Endometrial microvascular endothelial cells (primary cell): ENCODE measurements around the gene PSMB8. TPM values are rescaled to one million over a fixed set of nuclear protein-coding genes. Genes with fewer than 3 reads are reported as not detected.
"Not testable (repeated sequence)": the region's sequence is repeated elsewhere in the genome, so short reads cannot be mapped to it uniquely, and the experiment has no call there.

Experiments
- in situ Hi-C: cut with HindIII; loops from 2 replicates; pipeline ENCODE4 v1.10.0; 2017; ENCODE audit warnings: low sequenced_read_pairs, low pct_unique_long_range_greater_than_20kb; ENCODE audit errors: inconsistent ontology term
- total RNA-seq: library from RNA; depleted of rRNA; stranded (reverse); fragments of >200 nt; gene quantifications from one replicate; pipeline ENCODE4 v1.2.3, GENCODE V29; 2015; ENCODE audit errors: inconsistent ontology term

The PSMB8 gene
- total RNA-seq, 1 donor from 2014 or later: 106 TPM

DNA sequence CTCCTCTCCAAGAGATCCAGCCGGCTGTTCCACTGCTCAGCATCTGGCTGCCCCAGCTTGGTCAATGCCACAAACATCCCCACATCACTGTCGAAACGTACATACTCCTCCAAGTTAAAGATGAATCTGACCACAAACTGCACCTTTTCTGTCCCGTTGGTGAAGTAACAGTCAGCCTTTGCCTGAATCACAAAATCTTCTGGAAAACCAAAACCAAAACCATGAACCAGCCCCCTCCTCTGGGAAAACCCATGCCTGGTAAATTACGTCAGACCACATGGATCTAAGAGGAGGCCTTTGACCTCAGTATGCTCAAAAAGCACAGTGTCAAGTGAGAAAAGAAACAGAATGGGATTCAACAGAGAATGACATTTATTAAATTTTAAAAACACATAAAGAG is 28.7 kb downstream of the PSMB8 start:
- in situ Hi-C loops: no loop called here

DNA sequence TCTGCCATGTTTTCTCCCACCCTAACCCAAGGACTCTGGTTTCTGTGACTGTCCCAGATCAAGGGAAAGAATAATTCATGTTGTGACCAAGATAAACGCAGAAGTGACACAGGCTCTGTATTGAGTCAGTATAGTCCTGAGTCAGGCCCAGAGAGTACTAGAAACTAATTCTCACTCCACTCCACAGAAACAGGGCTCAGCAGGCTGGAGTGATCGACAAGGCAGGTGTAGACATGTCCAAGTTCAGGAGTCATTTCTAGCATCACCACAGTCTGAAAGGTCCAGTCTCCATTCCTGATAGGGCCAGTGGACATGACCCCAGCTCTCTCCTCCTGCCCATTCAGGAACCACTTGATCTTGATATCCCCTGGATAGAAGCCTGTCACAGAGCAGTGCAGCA is 29.7 kb downstream of the PSMB8 start:
- in situ Hi-C loops: no loop called here

DNA sequence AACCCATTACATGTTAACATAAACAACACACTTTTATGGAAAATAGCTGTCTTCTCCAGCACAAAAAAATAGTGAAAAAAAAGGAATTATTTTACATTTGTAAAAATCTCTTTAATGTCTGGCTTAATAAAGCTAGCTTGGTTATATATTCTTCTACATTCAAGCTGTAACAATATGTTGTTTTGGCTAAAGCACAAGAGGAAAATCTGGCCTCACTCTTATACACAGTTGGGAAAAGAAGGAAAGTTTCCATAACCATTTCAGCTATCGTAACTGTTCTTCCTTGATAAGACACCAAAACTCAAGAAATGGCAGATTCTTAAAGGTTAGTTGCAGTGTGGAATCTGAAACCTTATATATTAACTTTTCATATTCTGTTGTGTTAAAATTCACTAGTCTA is 34.7 kb downstream of the PSMB8 start:
- in situ Hi-C loops: no loop called here

DNA sequence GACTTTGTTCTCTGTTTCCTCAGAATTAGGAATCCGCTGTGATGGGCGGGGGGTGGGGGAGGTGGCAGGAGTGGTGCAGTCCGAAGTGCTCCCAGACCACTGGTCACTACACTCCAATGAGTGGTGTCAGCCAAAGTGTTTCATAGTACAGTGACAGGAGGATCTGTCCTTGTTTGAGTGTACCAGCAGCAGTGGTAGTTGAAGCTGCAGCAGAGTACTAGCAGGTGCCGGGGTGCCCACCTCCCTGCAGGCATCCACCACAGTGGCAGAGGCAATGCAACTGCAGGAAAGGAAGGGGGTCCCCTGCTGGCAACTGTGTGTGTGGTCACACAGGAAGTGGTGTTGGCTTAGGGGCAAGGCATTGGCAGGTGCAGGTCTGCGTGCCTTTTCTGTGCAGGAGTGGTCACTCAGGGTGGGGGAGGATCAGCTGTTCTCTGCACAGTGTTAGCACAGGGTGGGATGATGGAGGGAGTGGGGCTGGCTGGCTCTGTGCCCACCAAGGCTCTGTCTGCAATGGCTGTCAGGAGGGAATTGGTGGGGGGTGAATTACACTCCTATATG is 36.7 kb downstream of the PSMB8 start:
- in situ Hi-C loops: no loop called here

DNA sequence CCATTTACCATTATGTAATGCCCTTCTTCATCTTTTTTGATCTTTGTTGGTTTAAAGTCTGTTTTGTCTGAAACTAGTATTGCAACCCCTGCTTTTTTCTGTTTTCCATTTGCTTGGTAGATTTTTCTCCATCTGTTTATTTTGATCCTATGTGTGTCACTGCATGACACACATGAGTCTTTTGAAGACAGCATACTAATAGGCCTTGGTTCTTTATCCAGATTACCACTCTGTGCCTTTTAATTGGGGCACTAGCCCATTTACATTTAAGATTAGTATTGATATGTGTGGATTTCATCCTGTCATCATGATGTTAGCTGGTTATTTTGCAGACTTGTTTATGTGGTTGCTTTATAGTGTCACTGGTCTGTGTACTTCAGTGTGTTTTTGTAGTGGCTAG is 38.4 kb downstream of the PSMB8 start:
- in situ Hi-C loops: not testable (repeated sequence)

DNA sequence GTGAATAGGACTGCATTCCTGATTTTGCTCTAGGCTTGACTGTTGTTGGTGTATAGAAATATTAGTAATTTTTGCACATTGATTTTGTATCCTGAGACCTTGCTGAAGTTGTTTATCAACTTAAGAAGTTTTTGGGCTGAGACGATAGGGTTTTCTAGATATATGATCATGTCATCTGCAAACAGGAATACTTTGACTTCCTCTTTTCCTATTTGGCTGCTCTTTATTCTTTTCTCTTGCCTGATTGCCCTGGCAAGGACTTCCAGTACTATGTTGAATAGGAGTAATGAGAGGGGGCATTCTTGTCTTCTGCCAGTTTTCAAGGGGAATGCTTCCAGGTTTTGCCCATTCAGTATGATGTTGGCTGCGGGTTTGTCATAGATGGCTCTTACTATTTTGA is 40.4 kb downstream of the PSMB8 start:
- in situ Hi-C loops: no loop called here

DNA sequence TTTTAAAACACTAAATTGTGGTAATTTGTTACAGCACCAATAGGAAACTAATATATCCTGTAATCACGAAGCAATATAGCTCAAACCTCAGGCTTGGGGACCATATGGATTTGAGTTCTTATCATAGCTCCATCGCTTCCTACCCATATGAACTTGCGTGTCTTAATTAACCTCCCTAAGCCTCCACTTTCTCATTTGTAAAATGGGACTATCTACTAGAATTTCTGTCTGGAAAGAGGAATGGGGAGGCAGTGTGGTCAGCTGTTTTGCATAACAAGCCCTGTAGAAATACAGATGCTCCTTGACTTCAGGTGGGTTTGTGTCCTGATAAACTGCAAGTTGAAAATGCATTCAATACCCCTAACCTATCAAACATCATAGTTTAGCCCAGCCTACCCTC is 44.1 kb downstream of the PSMB8 start:
- in situ Hi-C loops: no loop called here

DNA sequence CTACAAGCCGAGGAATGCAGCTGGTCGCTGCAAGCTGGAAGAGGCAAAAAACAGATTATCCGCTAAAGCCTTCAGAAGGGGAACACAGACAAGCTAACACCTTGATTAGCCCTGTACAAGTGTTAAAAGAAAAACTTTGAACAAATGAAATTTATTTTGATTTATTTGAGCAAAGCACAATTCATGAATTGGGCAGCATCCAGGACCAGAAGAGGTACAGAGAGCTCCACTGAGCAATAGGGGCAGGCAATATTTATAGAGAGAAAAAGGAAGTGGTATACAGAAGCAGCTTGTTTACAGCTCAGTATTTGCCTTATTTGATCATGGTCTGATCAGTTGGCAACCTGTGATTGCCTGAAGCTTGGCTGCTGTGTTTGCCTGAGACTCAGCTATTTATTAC is 44.7 kb downstream of the PSMB8 start:
- in situ Hi-C loops: no loop called here

DNA sequence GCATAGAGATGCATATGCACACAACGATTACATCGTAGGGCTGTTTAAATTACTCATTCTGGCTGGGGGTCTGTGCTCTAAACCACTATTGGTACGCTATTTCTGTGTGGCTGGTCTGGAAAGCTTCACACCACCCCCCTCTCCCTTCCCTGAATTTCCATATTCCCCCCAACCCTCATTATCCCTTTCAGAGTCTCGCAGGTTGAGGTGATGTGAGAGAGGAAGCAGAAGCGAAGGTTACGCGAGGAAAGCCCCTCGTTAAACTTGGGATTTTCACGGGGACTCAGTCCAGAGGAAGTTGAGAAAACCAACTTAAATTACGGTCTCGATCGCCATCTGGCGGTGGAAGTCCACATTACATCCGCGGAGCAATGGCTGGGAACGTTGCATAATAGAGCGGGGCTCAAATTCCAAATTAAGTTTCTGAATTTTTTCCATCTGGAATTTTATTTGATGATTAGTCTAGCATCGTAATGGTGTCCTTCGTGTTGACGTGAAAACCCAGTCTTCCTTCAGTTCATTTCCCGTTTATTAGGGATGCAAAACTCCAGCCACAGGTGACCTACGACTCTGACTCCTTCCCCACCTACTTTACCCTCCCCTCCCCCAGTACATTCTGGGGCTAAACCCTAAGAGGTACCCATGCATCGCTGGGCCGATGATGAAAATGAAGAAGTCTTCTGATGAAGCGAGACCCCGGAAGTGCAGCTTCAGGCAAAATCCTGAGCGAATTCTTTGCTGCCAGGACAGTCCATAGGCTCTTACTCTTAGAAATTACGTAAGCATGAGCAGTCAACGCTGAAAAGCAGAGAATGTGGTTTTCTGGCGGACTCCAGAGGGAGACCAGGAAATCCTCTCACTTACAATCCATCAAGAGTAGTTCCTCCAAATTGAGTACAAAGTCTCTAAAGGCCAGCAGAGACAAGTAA is 46.7 kb downstream of the PSMB8 start:
- in situ Hi-C loops: no loop called here

DNA sequence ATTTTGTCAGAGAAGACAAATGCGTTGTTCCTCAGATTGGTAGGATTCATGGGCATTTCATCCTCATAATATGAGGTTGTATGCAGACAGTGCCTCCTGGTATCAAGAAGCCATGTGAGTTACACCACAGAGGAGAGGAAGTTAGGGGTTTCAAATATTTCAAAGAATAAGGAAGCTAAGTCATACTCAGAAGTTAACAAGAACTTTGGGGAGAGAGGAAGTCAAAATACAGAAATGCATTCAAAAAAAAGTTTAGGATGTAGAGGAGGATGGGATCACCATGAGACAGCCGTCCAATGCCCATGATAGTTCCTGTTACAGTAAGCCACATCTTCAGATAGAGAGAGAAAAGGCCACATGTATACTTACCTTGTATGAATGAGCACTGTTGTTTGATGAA is 49.3 kb downstream of the PSMB8 start:
- in situ Hi-C loops: no loop called here

DNA sequence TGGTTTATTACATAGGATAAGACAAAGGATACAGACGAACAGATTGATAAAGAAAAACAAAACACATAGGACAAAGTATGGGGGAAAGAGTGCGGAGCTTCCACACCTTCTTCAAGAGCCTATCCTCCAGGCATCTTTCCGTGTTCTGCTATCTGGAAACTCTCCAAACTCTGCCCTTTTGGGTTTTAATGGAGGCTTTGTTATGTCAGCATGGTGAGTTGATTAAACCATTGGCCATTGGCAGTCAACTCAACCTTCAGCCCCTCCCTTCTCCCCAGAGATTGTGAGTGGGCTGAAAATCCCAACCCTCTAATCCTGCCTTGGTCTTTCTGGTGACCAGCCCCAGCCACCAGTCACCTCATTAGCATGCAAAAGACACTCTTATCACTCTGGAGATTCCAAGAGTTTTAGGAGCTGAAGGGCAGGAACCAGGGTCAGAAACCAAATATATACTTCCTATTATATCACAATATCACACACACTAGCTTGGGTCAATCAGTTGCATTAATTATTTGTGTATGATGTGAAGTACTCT is 50.9 kb downstream of the PSMB8 start:
- in situ Hi-C loops: no loop called here

Other genes with a start within 250 kb of the PSMB8 start
- gene HLA-DQA1, start 206.6 kb downstream of the PSMB8 start, total RNA-seq: not detected
- gene HLA-DQB1, start 177.4 kb downstream of the PSMB8 start, total RNA-seq: not detected
- not detected for gene HLA-DQA2, start 102.7 kb downstream of the PSMB8 start, total RNA-seq
- gene HLA-DQB2, start 80.5 kb downstream of the PSMB8 start, total RNA-seq: not detected
- 1.0 TPM for gene HLA-DOB, start 27.0 kb downstream of the PSMB8 start, total RNA-seq
- 27.4 TPM for gene TAP2, start 5.3 kb downstream of the PSMB8 start, total RNA-seq
- 106 TPM for gene TAP1, start 9.7 kb upstream of the PSMB8 start, total RNA-seq
- gene PSMB9, start 10.1 kb upstream of the PSMB8 start, total RNA-seq: 97.9 TPM
- 3.3 TPM for gene HLA-DMB, start 97.0 kb upstream of the PSMB8 start, total RNA-seq
- gene HLA-DMA, start 109.0 kb upstream of the PSMB8 start, total RNA-seq: 7.3 TPM
- gene BRD2, start 124.5 kb upstream of the PSMB8 start, total RNA-seq: 105 TPM
- not detected for gene HLA-DOA, start 165.5 kb upstream of the PSMB8 start, total RNA-seq
- gene HLA-DPA1, start 229.6 kb upstream of the PSMB8 start, total RNA-seq: 8.6 TPM
- 36.7 TPM for gene HLA-DPB1, start 231.9 kb upstream of the PSMB8 start, total RNA-seq